OCI-LY1 (cell line): ENCODE measurements around the gene MZF1.

Experiments used
- H2AFZ ChIP-seq: fragments of 200-600 bp; sonication (generic), shearing (Covaris generic); 2 replicates; pipeline ENCODE4 v1.6.0; 2014; ENCODE audit warnings: antibody characterized with exemption, mild to moderate bottlenecking, low read length
- H3F3A ChIP-seq: fragments of 200-600 bp; sonication (generic), shearing (Covaris generic); 2 replicates; pipeline ENCODE4 v1.6.0; 2014; ENCODE audit warnings: mild to moderate bottlenecking, antibody characterized with exemption, low read length, moderate library complexity; ENCODE audit not compliant: insufficient read depth
- H3K27ac ChIP-seq: fragments of 200-600 bp; sonication (generic); 2 replicates; pipeline ENCODE4 v1.5.1; 2014; ENCODE audit warnings: low read length, mixed run types, mild to moderate bottlenecking, low read depth; ENCODE audit not compliant: poor library complexity, severe bottlenecking
- H3K27me3 ChIP-seq: fragments of 200-600 bp; sonication (generic); 2 replicates; pipeline ENCODE4 v1.6.0; 2014; ENCODE audit warnings: antibody characterized with exemption, mild to moderate bottlenecking, low read length, moderate library complexity; ENCODE audit not compliant: insufficient read depth
- H3K36me3 ChIP-seq: fragments of 200-600 bp; sonication (generic); 2 replicates; pipeline ENCODE4 v1.6.1; 2014; ENCODE audit warnings: mild to moderate bottlenecking, antibody characterized with exemption, low read length, moderate library complexity, mixed read lengths; ENCODE audit not compliant: insufficient read depth
- H3K4me1 ChIP-seq: fragments of 200-600 bp; sonication (generic); 2 replicates; pipeline ENCODE4 v1.5.1; 2014; ENCODE audit warnings: mild to moderate bottlenecking, low read length, moderate library complexity; ENCODE audit not compliant: insufficient read depth, severe bottlenecking
- H3K4me2 ChIP-seq: fragments of 200-600 bp; sonication (generic), shearing (Covaris generic); 2 replicates; pipeline ENCODE4 v1.6.1; 2014; ENCODE audit warnings: low read length
- H3K4me3 ChIP-seq: fragments of 200-600 bp; sonication (generic); 2 replicates; pipeline ENCODE4 v1.5.1; 2014; ENCODE audit warnings: low read length, low read depth, mild to moderate bottlenecking, mixed read lengths; ENCODE audit not compliant: poor library complexity, severe bottlenecking
- H3K79me2 ChIP-seq: fragments of 200-600 bp; shearing (Covaris generic); 2 replicates; pipeline ENCODE4 v1.6.1; 2016; ENCODE audit warnings: mixed run types, low read length, mixed read lengths; ENCODE audit not compliant: insufficient read depth
- H3K9ac ChIP-seq: fragments of 200-600 bp; sonication (generic), shearing (Covaris generic); 2 replicates; pipeline ENCODE4 v1.6.1; 2014; ENCODE audit warnings: mild to moderate bottlenecking, low read length, mixed read lengths
- H3K9me2 ChIP-seq: fragments of 200-600 bp; sonication (generic), shearing (Covaris generic); 2 replicates; pipeline ENCODE4 v1.6.1; 2014; ENCODE audit warnings: low read depth, mild to moderate bottlenecking, low read length, mixed read lengths
- H3K9me3 ChIP-seq: fragments of 200-600 bp; shearing (Covaris generic); 2 replicates; pipeline ENCODE4 v1.6.1; 2014; ENCODE audit warnings: low read length, mixed read lengths
- H4K20me1 ChIP-seq: fragments of 200-600 bp; sonication (generic), shearing (Covaris generic); 2 replicates; pipeline ENCODE4 v1.6.0; 2016; ENCODE audit warnings: mild to moderate bottlenecking, low read length; ENCODE audit not compliant: insufficient read depth
- CTCF ChIP-seq: fragments of 200-600 bp; sonication (generic), shearing (Covaris generic); IDR thresholded peaks from 2 replicates; pipeline ENCODE4 v1.5.1; 2017; ENCODE audit warnings: mild to moderate bottlenecking, antibody characterized with exemption, low read length, moderate library complexity, mixed read lengths
- EZH2 ChIP-seq: fragments of 200-600 bp; sonication (generic), shearing (Covaris generic); IDR thresholded peaks from 2 replicates; pipeline ENCODE4 v1.8.0; 2017; ENCODE audit warnings: borderline replicate concordance, mixed run types, mild to moderate bottlenecking, antibody characterized with exemption, low read length, moderate library complexity, mixed read lengths

The MZF1 gene

GRCh38 chr19:58552655-58553054, 20.5 kb downstream of the MZF1 start:
- Histone ChIP-seq H3F3A (0 out of 2 replicates have a peak, but pooled peaks cover 7% of the 10 kb centered on the region), H4K20me1 (no peaks in the 10 kb centered on the region), H3K79me2 (peaks cover 15% of the 10 kb centered on the region), H3K27me3 (no peaks in the 10 kb centered on the region), H3K9me2 (no peaks in the 10 kb centered on the region), H3K4me2 (no peak overlapping the region), H3K36me3 (peaks cover 80% of the 10 kb centered on the region), H3K9me3 (no peaks in the 10 kb centered on the region), H3K27ac (no peak overlapping the region), H3K4me3 (no peak overlapping the region), H2AFZ (no peak overlapping the region), H3K4me1 (peaks cover 36% of the 10 kb centered on the region), H3K9ac (no peak overlapping the region)
- TF ChIP-seq CTCF (no peak), EZH2 (no peak)

- Histone ChIP-seq H3K9me3 (no peaks in the 10 kb centered on the region), H3K4me2 (no peak overlapping the region), H3K36me3 (peaks cover 83% of the 10 kb centered on the region), H3K4me3 (no peak overlapping the region), H3K27me3 (no peaks in the 10 kb centered on the region), H2AFZ (no peak overlapping the region), H3K9me2 (no peaks in the 10 kb centered on the region), H3F3A (0 out of 2 replicates have a peak, but pooled peaks cover 7% of the 10 kb centered on the region), H3K4me1 (peaks cover 33% of the 10 kb centered on the region), H3K27ac (no peak overlapping the region), H3K79me2 (peaks cover 14% of the 10 kb centered on the region), H3K9ac (no peak overlapping the region), H4K20me1 (no peaks in the 10 kb centered on the region)
- no peak for TF ChIP-seq CTCF
- no peak for TF ChIP-seq EZH2
Measured at GRCh38 chr19:58551577-58552471, 21.3 kb downstream of the MZF1 start.

- H4K20me1 ChIP-seq, result no peaks in the 10 kb centered on the region
- H3K27ac ChIP-seq, result no peak overlapping the region
- no peak overlapping the region for H2AFZ ChIP-seq
- peaks cover 83% of the 10 kb centered on the region for H3K36me3 ChIP-seq
- no peak overlapping the region for H3K4me3 ChIP-seq
- peaks cover 33% of the 10 kb centered on the region for H3K4me1 ChIP-seq
- no peak overlapping the region for H3K4me2 ChIP-seq
- TF ChIP-seq EZH2 (no peak), CTCF (no peak)
- peaks cover 15% of the 10 kb centered on the region for H3K79me2 ChIP-seq
- no peaks in the 10 kb centered on the region for H3K27me3 ChIP-seq
- H3K9me2 ChIP-seq, result no peaks in the 10 kb centered on the region
- H3K9me3 ChIP-seq, result no peaks in the 10 kb centered on the region
- no peak overlapping the region for H3K9ac ChIP-seq
- H3F3A ChIP-seq, result 0 out of 2 replicates have a peak, but pooled peaks cover 7% of the 10 kb centered on the region
Measured at GRCh38 chr19:58551123-58551497, 22.0 kb downstream of the MZF1 start.
